ENCODE results near the gene NCAM1.

DNA sequence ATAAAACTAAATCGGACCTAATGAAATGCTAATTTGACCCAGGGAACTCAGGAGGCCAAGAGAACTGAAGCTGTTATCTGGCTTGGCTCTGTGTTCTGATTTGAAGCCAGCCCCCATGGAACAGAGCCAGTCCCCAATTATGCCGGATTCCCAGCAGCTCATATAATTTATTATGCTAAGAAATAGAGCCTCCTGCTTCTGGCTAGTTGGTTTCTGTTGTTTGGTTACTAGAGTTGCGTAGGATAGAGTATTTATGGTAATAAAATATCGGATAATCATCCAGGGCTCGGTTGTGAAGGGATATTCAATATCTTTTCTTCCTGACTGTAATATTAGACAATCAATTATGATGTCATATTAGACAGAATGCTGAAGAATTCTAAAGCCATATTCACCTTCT is 232.7 kb downstream of the NCAM1 start:
- TF ChIP-seq, protein P1, sequence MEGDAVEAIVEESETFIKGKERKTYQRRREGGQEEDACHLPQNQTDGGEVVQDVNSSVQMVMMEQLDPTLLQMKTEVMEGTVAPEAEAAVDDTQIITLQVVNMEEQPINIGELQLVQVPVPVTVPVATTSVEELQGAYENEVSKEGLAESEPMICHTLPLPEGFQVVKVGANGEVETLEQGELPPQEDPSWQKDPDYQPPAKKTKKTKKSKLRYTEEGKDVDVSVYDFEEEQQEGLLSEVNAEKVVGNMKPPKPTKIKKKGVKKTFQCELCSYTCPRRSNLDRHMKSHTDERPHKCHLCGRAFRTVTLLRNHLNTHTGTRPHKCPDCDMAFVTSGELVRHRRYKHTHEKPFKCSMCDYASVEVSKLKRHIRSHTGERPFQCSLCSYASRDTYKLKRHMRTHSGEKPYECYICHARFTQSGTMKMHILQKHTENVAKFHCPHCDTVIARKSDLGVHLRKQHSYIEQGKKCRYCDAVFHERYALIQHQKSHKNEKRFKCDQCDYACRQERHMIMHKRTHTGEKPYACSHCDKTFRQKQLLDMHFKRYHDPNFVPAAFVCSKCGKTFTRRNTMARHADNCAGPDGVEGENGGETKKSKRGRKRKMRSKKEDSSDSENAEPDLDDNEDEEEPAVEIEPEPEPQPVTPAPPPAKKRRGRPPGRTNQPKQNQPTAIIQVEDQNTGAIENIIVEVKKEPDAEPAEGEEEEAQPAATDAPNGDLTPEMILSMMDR (CRISPR knock-in tag; IDR thresholded peaks at IDR 0.05): no peak
- TF ChIP-seq, protein P2, sequence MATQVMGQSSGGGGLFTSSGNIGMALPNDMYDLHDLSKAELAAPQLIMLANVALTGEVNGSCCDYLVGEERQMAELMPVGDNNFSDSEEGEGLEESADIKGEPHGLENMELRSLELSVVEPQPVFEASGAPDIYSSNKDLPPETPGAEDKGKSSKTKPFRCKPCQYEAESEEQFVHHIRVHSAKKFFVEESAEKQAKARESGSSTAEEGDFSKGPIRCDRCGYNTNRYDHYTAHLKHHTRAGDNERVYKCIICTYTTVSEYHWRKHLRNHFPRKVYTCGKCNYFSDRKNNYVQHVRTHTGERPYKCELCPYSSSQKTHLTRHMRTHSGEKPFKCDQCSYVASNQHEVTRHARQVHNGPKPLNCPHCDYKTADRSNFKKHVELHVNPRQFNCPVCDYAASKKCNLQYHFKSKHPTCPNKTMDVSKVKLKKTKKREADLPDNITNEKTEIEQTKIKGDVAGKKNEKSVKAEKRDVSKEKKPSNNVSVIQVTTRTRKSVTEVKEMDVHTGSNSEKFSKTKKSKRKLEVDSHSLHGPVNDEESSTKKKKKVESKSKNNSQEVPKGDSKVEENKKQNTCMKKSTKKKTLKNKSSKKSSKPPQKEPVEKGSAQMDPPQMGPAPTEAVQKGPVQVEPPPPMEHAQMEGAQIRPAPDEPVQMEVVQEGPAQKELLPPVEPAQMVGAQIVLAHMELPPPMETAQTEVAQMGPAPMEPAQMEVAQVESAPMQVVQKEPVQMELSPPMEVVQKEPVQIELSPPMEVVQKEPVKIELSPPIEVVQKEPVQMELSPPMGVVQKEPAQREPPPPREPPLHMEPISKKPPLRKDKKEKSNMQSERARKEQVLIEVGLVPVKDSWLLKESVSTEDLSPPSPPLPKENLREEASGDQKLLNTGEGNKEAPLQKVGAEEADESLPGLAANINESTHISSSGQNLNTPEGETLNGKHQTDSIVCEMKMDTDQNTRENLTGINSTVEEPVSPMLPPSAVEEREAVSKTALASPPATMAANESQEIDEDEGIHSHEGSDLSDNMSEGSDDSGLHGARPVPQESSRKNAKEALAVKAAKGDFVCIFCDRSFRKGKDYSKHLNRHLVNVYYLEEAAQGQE (IDR thresholded peaks at IDR 0.05; ENCODE audit: borderline replicate concordance in 1 of 2, low read depth in 1 of 2, low read length in 2 of 2): no peak
